ENCODE measurements around the gene ARHGAP28. TPM values are rescaled to one million over a fixed set of nuclear protein-coding genes. Genes with fewer than 3 reads are reported as not detected.

Gene ARHGAP28
- total RNA-seq, 2 donors from 2014 or later, result 3.0 TPM

- no peak overlapping the region for H3K4me3 ChIP-seq
- no peaks in the 10 kb centered on the region for H3K9me3 ChIP-seq
- TF ChIP-seq CTCF (IDR thresholded peaks at IDR 0.05), result no peak
- no peaks in the 10 kb centered on the region for H3K27me3 ChIP-seq
- DNase-seq (ENCODE audit: low spot score), result no peak
- peaks cover 0 to 37% of the 10 kb centered on the region in 2 donors for H3K4me1 ChIP-seq
- no peaks in the 10 kb centered on the region for H3K36me3 ChIP-seq
- no peak overlapping the region for H3K27ac ChIP-seq
Measured at GRCh38 chr18:6743999-6744398, 14.5 kb downstream of the ARHGAP28 start.

GRCh38 chr18:6744816-6745455 lies 15.4 kb downstream of the ARHGAP28 start:
- no peak for TF ChIP-seq CTCF (IDR thresholded peaks at IDR 0.05)
- Histone ChIP-seq H3K4me1 (peaks cover 0 to 37% of the 10 kb centered on the region in 2 donors), H3K27ac (no peak overlapping the region), H3K4me3 (no peak overlapping the region), H3K9me3 (peaks cover 0 to 4% of the 10 kb centered on the region in 2 donors), H3K27me3 (no peaks in the 10 kb centered on the region), H3K36me3 (no peaks in the 10 kb centered on the region)
- DNase-seq (ENCODE audit: low spot score), result no peak

GRCh38 chr18:6745504-6746031 lies 16.1 kb downstream of the ARHGAP28 start:
- no peak overlapping the region for H3K27ac ChIP-seq
- no peaks in the 10 kb centered on the region for H3K36me3 ChIP-seq
- TF ChIP-seq CTCF (IDR thresholded peaks at IDR 0.05), result no peak
- H3K9me3 ChIP-seq, result peaks cover 0 to 10% of the 10 kb centered on the region in 2 donors
- no peaks in the 10 kb centered on the region for H3K27me3 ChIP-seq
- no peak for DNase-seq (ENCODE audit: low spot score)
- no peak overlapping the region for H3K4me3 ChIP-seq
- peaks cover 0 to 36% of the 10 kb centered on the region in 2 donors for H3K4me1 ChIP-seq

GRCh38 chr18:6746386-6746960 lies 17.0 kb downstream of the ARHGAP28 start:
- no peak overlapping the region for H3K27ac ChIP-seq
- no peak for DNase-seq (ENCODE audit: low spot score)
- no peaks in the 10 kb centered on the region for H3K36me3 ChIP-seq
- peaks cover 0 to 27% of the 10 kb centered on the region in 2 donors for H3K4me1 ChIP-seq
- no peak overlapping the region for H3K4me3 ChIP-seq
- no peaks in the 10 kb centered on the region for H3K27me3 ChIP-seq
- no peak for TF ChIP-seq CTCF (IDR thresholded peaks at IDR 0.05)
- H3K9me3 ChIP-seq, result peaks cover 0 to 12% of the 10 kb centered on the region in 2 donors

- no peak for DNase-seq (ENCODE audit: low spot score)
- TF ChIP-seq CTCF (IDR thresholded peaks at IDR 0.05), result no peak
- Histone ChIP-seq H3K9me3 (peaks cover 0 to 12% of the 10 kb centered on the region in 2 donors), H3K4me1 (peaks cover 0 to 23% of the 10 kb centered on the region in 2 donors), H3K27me3 (no peaks in the 10 kb centered on the region), H3K36me3 (no peaks in the 10 kb centered on the region), H3K4me3 (no peak overlapping the region), H3K27ac (peak overlapping the region; percentile 31 to 54)
Measured at GRCh38 chr18:6747646-6748045, 18.1 kb downstream of the ARHGAP28 start.
